Upper lobe of left lung (tissue), 6 donors: ENCODE results near the gene CORO7. TPM values are rescaled to one million over a fixed set of nuclear protein-coding genes. Genes with fewer than 3 reads are reported as not detected.
A peak's percentile ranks its signal among the peaks of the same experiment; 100 is the strongest.

ENCODE experiments used
- ATAC-seq, 2 donors: fragments of 200-7000 bp; cut with Tn5 transposase; one replicate each; pipeline ENCODE4 v1.9.1; 2022; ENCODE audit warnings: mild to moderate bottlenecking in 2 of 2, moderate library complexity in 2 of 2; ENCODE audit not compliant: low FRiP score in 2 of 2
- DNase-seq, 2 donors: peaks; one replicate each; pipeline ENCODE4 v3.0.0-alpha.2; 2019 to 2020
- H3K27ac ChIP-seq, 4 donors: fragments of 200-600 bp; sonication (generic); one replicate each; pipeline ENCODE4 v1.5.1; 2016 to 2019
- H3K27me3 ChIP-seq, 4 donors: fragments of 200-600 bp; sonication (generic); one replicate each; pipeline ENCODE4 v1.5.1; 2017 to 2019
- H3K36me3 ChIP-seq, 4 donors: fragments of 200-600 bp; sonication (generic); one replicate each; pipeline ENCODE4 v1.5.1; 2016 to 2019
- H3K4me1 ChIP-seq, 4 donors: fragments of 200-600 bp; sonication (generic); one replicate each; pipeline ENCODE4 v1.5.1; 2018 to 2019
- H3K4me3 ChIP-seq, 4 donors: fragments of 200-600 bp; sonication (generic); one replicate each; pipeline ENCODE4 v1.5.1; 2017 to 2019; ENCODE audit warnings: mild to moderate bottlenecking in 2 of 4, moderate library complexity in 1 of 4
- H3K9me3 ChIP-seq, 4 donors: fragments of 200-600 bp; sonication (generic); one replicate each; pipeline ENCODE4 v1.5.1; 2018 to 2019
- EP300 ChIP-seq, 4 donors: sonication (generic); formaldehyde crosslinking; IDR thresholded peaks; one replicate each; pipeline ENCODE4 v1.5.1; 2017; ENCODE audit warnings: antibody characterized with exemption in 4 of 4, control low read depth in 2 of 4
- POLR2A ChIP-seq, 4 donors: fragments of 450-650 bp; IDR thresholded peaks; one replicate each; pipeline ENCODE4 v1.5.1; 2016 to 2017; ENCODE audit warnings: antibody characterized with exemption in 4 of 4, mild to moderate bottlenecking in 2 of 4
- POLR2AphosphoS5 ChIP-seq, 2 donors: sonication (generic); formaldehyde crosslinking; IDR thresholded peaks; one replicate each; pipeline ENCODE4 v1.5.1; 2017; ENCODE audit warnings: antibody characterized with exemption in 2 of 2
- WGBS, 2 donors: methylation state at CpG; one replicate each; pipeline ENCODE4 v1.1.5; 2017 to 2018; 5-methylcytosine and 5-hydroxymethylcytosine counted together
- total RNA-seq, 6 donors: library from RNA; depleted of rRNA in 4 of 6; stranded (reverse); fragments of >200 nt in 4 of 6; gene quantifications; one replicate each; pipeline versions ENCODE4 v1.1.0 to v1.2.1, GENCODE V29; 2016 to 2021
- TF ChIP-seq, protein P1 (sequence below), 6 experiments: fragments of 450-650 bp in 4 of 6; fragments of 200-600 bp in 2 of 6; sonication (generic) in 2 of 6; IDR thresholded peaks; one replicate each; pipeline ENCODE4 v1.5.1; 2016 to 2019; ENCODE audit warnings: antibody characterized with exemption in 6 of 6
- donor health status: DM: no; HTN: no; CAD: no; lungs with moderate emphysema.
- donor health status: DM: no; HTN: yes; CAD: no; lungs with severe emphysema.

The CORO7 gene
- total RNA-seq, 6 donors from 2014 or later: 42.9 to 235 (median 69.0) TPM

- peak; percentile 77 to 82 for DNase-seq
- no peaks in the 10 kb centered on the region for H3K36me3 ChIP-seq
- peak overlapping the region; percentile 82 to 92 (median 85) for H3K27ac ChIP-seq
- 40 to 67% methylated on average over 6 to 14 of the region's 14 CpGs for WGBS, 2 donors
- H3K27me3 ChIP-seq: no peaks in the 10 kb centered on the region
- H3K4me3 ChIP-seq: peak overlapping the region in 1 of 4 donors; percentile 93
- peaks cover 58 to 79% (median 69%) of the 10 kb centered on the region in 4 donors for H3K4me1 ChIP-seq
- H3K9me3 ChIP-seq: no peaks in the 10 kb centered on the region
- TF ChIP-seq, protein P1, sequence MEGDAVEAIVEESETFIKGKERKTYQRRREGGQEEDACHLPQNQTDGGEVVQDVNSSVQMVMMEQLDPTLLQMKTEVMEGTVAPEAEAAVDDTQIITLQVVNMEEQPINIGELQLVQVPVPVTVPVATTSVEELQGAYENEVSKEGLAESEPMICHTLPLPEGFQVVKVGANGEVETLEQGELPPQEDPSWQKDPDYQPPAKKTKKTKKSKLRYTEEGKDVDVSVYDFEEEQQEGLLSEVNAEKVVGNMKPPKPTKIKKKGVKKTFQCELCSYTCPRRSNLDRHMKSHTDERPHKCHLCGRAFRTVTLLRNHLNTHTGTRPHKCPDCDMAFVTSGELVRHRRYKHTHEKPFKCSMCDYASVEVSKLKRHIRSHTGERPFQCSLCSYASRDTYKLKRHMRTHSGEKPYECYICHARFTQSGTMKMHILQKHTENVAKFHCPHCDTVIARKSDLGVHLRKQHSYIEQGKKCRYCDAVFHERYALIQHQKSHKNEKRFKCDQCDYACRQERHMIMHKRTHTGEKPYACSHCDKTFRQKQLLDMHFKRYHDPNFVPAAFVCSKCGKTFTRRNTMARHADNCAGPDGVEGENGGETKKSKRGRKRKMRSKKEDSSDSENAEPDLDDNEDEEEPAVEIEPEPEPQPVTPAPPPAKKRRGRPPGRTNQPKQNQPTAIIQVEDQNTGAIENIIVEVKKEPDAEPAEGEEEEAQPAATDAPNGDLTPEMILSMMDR (IDR thresholded peaks at IDR 0.05): no peak
- TF ChIP-seq POLR2A (IDR thresholded peaks at IDR 0.05) (no peak), EP300 (IDR thresholded peaks at IDR 0.05) (peak in 1 of 4 donors; percentile 53), POLR2AphosphoS5 (IDR thresholded peaks at IDR 0.05) (peak; percentile 64 to 72)
- ATAC-seq: peak; percentile 11 to 31
Observed at GRCh38 chr16:4370570-4371356, 45.6 kb downstream of the CORO7 start.

DNA sequence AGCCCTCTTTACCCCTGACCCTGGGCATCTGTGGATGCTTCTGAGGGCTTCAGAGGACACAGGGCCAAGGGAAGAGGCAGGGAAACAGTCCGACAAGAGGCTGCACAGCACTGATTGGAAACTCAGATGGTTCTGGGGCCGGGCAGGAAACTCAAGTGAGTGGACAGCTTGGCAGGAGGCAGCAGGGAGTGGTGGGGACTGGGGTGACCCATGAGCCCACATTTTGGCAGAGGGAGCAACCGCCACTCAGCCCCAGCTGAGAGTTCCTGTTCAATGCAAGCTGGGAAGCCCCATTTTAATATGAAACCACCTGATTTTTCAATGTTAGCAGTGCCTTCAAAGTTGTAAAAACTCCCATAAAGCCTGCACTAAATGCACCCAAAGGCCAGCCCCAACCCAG is 46.2 kb downstream of the CORO7 start:
- H3K36me3 ChIP-seq: peaks cover 0 to 4% (median 3%) of the 10 kb centered on the region in 4 donors
- no peak for ATAC-seq
- peak overlapping the region; percentile 82 to 92 (median 85) for H3K27ac ChIP-seq
- 64 to 75% methylated on average over 3 of the region's 3 CpGs for WGBS, 2 donors
- H3K27me3 ChIP-seq: no peaks in the 10 kb centered on the region
- TF ChIP-seq POLR2AphosphoS5 (IDR thresholded peaks at IDR 0.05): no peak
- TF ChIP-seq POLR2A (IDR thresholded peaks at IDR 0.05): no peak
- TF ChIP-seq, protein P1 (IDR thresholded peaks at IDR 0.05): no peak
- peaks cover 52 to 73% (median 63%) of the 10 kb centered on the region in 4 donors for H3K4me1 ChIP-seq
- no peak overlapping the region for H3K4me3 ChIP-seq
- DNase-seq: no peak
- no peaks in the 10 kb centered on the region for H3K9me3 ChIP-seq

GRCh38 chr16:4369007-4369733 is 47.2 kb downstream of the CORO7 start:
- 69 to 78% methylated on average over 7 to 13 of the region's 13 CpGs for WGBS, 2 donors

GRCh38 chr16:4367393-4367856 is 49.0 kb downstream of the CORO7 start:
- ATAC-seq (no peak), DNase-seq (no peak)
- Histone ChIP-seq H3K9me3 (no peaks in the 10 kb centered on the region), H3K36me3 (peaks cover 5 to 31% (median 27%) of the 10 kb centered on the region in 4 donors), H3K27ac (peak overlapping the region in 1 of 4 donors; percentile 16), H3K4me1 (peaks cover 24 to 46% (median 36%) of the 10 kb centered on the region in 4 donors), H3K27me3 (no peaks in the 10 kb centered on the region), H3K4me3 (no peak overlapping the region)
- TF ChIP-seq POLR2AphosphoS5 (IDR thresholded peaks at IDR 0.05) (no peak), POLR2A (IDR thresholded peaks at IDR 0.05) (no peak), EP300 (IDR thresholded peaks at IDR 0.05) (no peak)
- TF ChIP-seq, protein P1 (IDR thresholded peaks at IDR 0.05): no peak
- 94 to 99% methylated on average over 5 of the region's 5 CpGs for WGBS, 2 donors

More at GRCh38 chr16:4369007-4369733, 47.2 kb downstream of the CORO7 start:
- Histone ChIP-seq H3K9me3 (no peaks in the 10 kb centered on the region), H3K27ac (peak overlapping the region; percentile 82 to 92 (median 85)), H3K4me1 (peaks cover 42 to 63% (median 53%) of the 10 kb centered on the region in 4 donors), H3K4me3 (no peak overlapping the region), H3K27me3 (no peaks in the 10 kb centered on the region), H3K36me3 (peaks cover under 1 to 14% (median 13%) of the 10 kb centered on the region in 4 donors)
- no peak for ATAC-seq
- TF ChIP-seq EP300 (IDR thresholded peaks at IDR 0.05): no peak
- TF ChIP-seq, protein P1 (IDR thresholded peaks at IDR 0.05): no peak
- no peak for TF ChIP-seq POLR2A (IDR thresholded peaks at IDR 0.05)
- no peak for TF ChIP-seq POLR2AphosphoS5 (IDR thresholded peaks at IDR 0.05)
- peak; percentile 56 to 70 for DNase-seq
